GM12878 (cell line): ENCODE data around the gene ADRA2C. TPM values are rescaled to one million over a fixed set of nuclear protein-coding genes. Genes with fewer than 3 reads are reported as not detected.

ENCODE experiments used
- ATAC-seq: fragments of 200-7000 bp; cut with Tn5 transposase; 3 replicates; pipeline ENCODE4 v1.9.1; 2020; ENCODE audit warnings: mild to moderate bottlenecking, moderate library complexity
- BruUV-seq: library from RNA; stranded (reverse); fragments of 400-500 nt; replicated peaks from 2 replicates; lab custom pipeline; 2021; lab: Mats Ljungman, UMichigan
- CTCF ChIA-PET: fragments of 300-600 bp; sonication (Branson Sonifier 250); formaldehyde crosslinking; extraction: SDS; loops from one replicate; lab custom pipeline; 2021; ENCODE audit warnings: inconsistent platforms; lab: Yijun Ruan, JAX
- POLR2A ChIA-PET: fragments of 350-600 bp; formaldehyde crosslinking; extraction: SDS; loops from one replicate; lab custom pipeline; 2021; ENCODE audit warnings: inconsistent platforms; lab: Charles Lee
- RAD21 ChIA-PET: fragments of 300-600 bp; sonication (Branson Sonifier 250); formaldehyde crosslinking; loops from one replicate; lab custom pipeline; 2023; ENCODE audit warnings: antibody characterized with exemption; ENCODE audit not compliant: unreplicated experiment; lab: Charles Lee
- SMC1A ChIA-PET: fragments of 300-600 bp; sonication (Branson Sonifier 250); formaldehyde crosslinking; loops from one replicate; lab custom pipeline; 2023; ENCODE audit not compliant: unreplicated experiment, uncharacterized antibody; lab: Charles Lee
- DNase-seq: peaks from one replicate; pipeline ENCODE4 v3.0.0-alpha.2; 2011; ENCODE audit warnings: low read depth, low spot score
- FAIRE-seq: peaks from 3 replicates; lab custom pipeline; 2011; peaks lifted over from hg19 to GRCh38; lab: Jason Lieb, UNC
- H2AFZ ChIP-seq: 2 replicates; pipeline ENCODE4 v1.6.0; 2011; ENCODE audit warnings: low read depth, low read length, control low read depth; ENCODE audit not compliant: control insufficient read depth
- H3K27ac ChIP-seq: 2 replicates; pipeline ENCODE4 v1.5.1; 2011; ENCODE audit warnings: control low read depth; ENCODE audit not compliant: control insufficient read depth, insufficient read depth
- H3K27me3 ChIP-seq, 2 experiments: replicated peaks in 1 of 2; 2 replicates each; pipeline versions ENCODE4 v1.6.0 to v1.6.1; 2011; ENCODE audit warnings: low read length in 1 of 2; ENCODE audit not compliant: control insufficient read depth in 2 of 2, insufficient read depth in 2 of 2
- H3K36me3 ChIP-seq, 2 experiments: 2 replicates each; pipeline ENCODE4 v1.5.1; 2011; ENCODE audit warnings: low read length in 1 of 2; ENCODE audit not compliant: control insufficient read depth in 2 of 2, insufficient read depth in 2 of 2
- H3K4me1 ChIP-seq: 2 replicates; pipeline ENCODE4 v1.6.1; 2011; ENCODE audit warnings: mild to moderate bottlenecking, low read length, moderate library complexity, mixed read lengths; ENCODE audit not compliant: control insufficient read depth, insufficient read depth
- H3K4me2 ChIP-seq: 2 replicates; pipeline ENCODE4 v1.6.0; 2011; ENCODE audit warnings: control low read depth; ENCODE audit not compliant: control insufficient read depth, insufficient read depth
- H3K4me3 ChIP-seq: fragments of 200-600 bp; sonication (generic); 2 replicates; pipeline ENCODE4 v1.5.1; 2016
- H3K79me2 ChIP-seq: 2 replicates; pipeline ENCODE4 v1.6.0; 2011; ENCODE audit warnings: low read length; ENCODE audit not compliant: control insufficient read depth, insufficient read depth
- H3K9ac ChIP-seq: 2 replicates; pipeline ENCODE4 v1.8.0; 2011; ENCODE audit warnings: low read length, control low read depth, mixed read lengths; ENCODE audit not compliant: control insufficient read depth, insufficient read depth
- H3K9me3 ChIP-seq: replicated peaks from 3 replicates; pipeline ENCODE4 v1.5.1; 2011; ENCODE audit warnings: mild to moderate bottlenecking, low read length; ENCODE audit not compliant: control insufficient read depth, insufficient read depth
- H4K20me1 ChIP-seq: 2 replicates; pipeline ENCODE4 v1.6.0; 2011; ENCODE audit not compliant: control insufficient read depth, insufficient read depth
- CBX3 ChIP-seq: fragments of 200-600 bp; sonication (generic); IDR thresholded peaks from 2 replicates; pipeline ENCODE4 v1.6.1; 2016; ENCODE audit warnings: low read depth, borderline replicate concordance
- HDAC6 ChIP-seq: fragments of 200-600 bp; sonication (generic); IDR thresholded peaks from one replicate; pipeline ENCODE4 v1.8.0; 2017; ENCODE audit warnings: antibody characterized with exemption; ENCODE audit not compliant: unreplicated experiment
- MYB ChIP-seq: fragments of 150-350 bp; IDR thresholded peaks from 2 replicates; pipeline ENCODE4 v1.6.1; 2014; ENCODE audit warnings: mild to moderate bottlenecking, low read depth, low read length, borderline replicate concordance
- NFYB ChIP-seq: IDR thresholded peaks from 2 replicates; pipeline ENCODE4 v1.6.1; 2011; ENCODE audit warnings: low read depth, mild to moderate bottlenecking, low read length, improper control_type of control experiment, moderate library complexity; ENCODE audit not compliant: insufficient read depth
- POLR2AphosphoS2 ChIP-seq: IDR thresholded peaks from 2 replicates; pipeline ENCODE4 v1.6.1; 2011; ENCODE audit warnings: low read depth, mild to moderate bottlenecking, low read length, improper control_type of control experiment, moderate library complexity
- SREBF2 ChIP-seq: IDR thresholded peaks from 2 replicates; pipeline ENCODE4 v1.6.1; 2012; ENCODE audit warnings: mild to moderate bottlenecking, low read length
- STAT1 ChIP-seq: fragments of 450-650 bp; conservative IDR thresholded peaks from 2 replicates; pipeline ENCODE4 v1.6.1; 2014; ENCODE audit warnings: antibody characterized with exemption, mild to moderate bottlenecking
- TBL1XR1 ChIP-seq: IDR thresholded peaks from 2 replicates; pipeline ENCODE4 v1.6.1; 2012; ENCODE audit warnings: low read depth, low read length, improper control_type of control experiment
- WGBS: methylation state at CpG from one replicate; pipeline ENCODE4 v1.1.6; 2016; ENCODE audit warnings: low lambda C conversion rate; ENCODE audit not compliant: insufficient replicate concordance, insufficient coverage; ENCODE audit errors: missing lambda C conversion rate; 5-methylcytosine and 5-hydroxymethylcytosine counted together
- in situ Hi-C: fragments of 300-500 bp; cut with MboI; formaldehyde crosslinking; loops from 9 replicates; pipeline ENCODE4 v1.14.3; 2018; ENCODE audit warnings: mixed read lengths
- intact Hi-C: fragments of 100-400 bp; cut with micrococcal nuclease; formaldehyde crosslinking; loops from one replicate; pipeline ENCODE4 v1.14.2; 2022; ENCODE audit not compliant: unreplicated experiment
- polyA plus RNA-seq, 11 experiments: library from polyadenylated mRNA; depleted of rRNA in 4 of 11; unstranded in 6 of 11; stranded (reverse) in 5 of 11; fragments of >200 nt; fragmentation: Nextera tagmentation in 4 of 11; fragmentation: Illumina TruSeq in 1 of 11; extraction: Ambion mirVana in 4 of 11; extraction: Trizol in 1 of 11; gene quantifications; 1 replicate in 1 of 11; 2 replicates in 10 of 11; pipeline versions ENCODE4 v1.2.1 to v1.2.3, GENCODE V29; 2011 to 2016; ENCODE audit warnings: inconsistent platforms in 2 of 11, missing spikeins in 2 of 11, low read depth in 1 of 11
- total RNA-seq, 4 experiments: library from RNA; depleted of rRNA in 3 of 4; stranded (reverse); fragments of >200 nt in 3 of 4; fragmentation: Illumina TruSeq in 1 of 4; extraction: Trizol in 1 of 4; gene quantifications; 2 replicates each; pipeline versions ENCODE4 v1.2.1 to v1.2.3, GENCODE V29; 2013 to 2021
- TF ChIP-seq, protein P1 (sequence below): fragments of 450-650 bp; IDR thresholded peaks from 2 replicates; pipeline ENCODE4 v1.6.1; 2017; ENCODE audit warnings: antibody characterized with exemption, mild to moderate bottlenecking, moderate library complexity

ADRA2C gene
- total and polyA plus RNA-seq, 10 of the 15 experiments (the other 5 are each of a cell fraction or from before 2014, with no cell fraction given): 0.15 TPM; not detected in 9

DNA sequence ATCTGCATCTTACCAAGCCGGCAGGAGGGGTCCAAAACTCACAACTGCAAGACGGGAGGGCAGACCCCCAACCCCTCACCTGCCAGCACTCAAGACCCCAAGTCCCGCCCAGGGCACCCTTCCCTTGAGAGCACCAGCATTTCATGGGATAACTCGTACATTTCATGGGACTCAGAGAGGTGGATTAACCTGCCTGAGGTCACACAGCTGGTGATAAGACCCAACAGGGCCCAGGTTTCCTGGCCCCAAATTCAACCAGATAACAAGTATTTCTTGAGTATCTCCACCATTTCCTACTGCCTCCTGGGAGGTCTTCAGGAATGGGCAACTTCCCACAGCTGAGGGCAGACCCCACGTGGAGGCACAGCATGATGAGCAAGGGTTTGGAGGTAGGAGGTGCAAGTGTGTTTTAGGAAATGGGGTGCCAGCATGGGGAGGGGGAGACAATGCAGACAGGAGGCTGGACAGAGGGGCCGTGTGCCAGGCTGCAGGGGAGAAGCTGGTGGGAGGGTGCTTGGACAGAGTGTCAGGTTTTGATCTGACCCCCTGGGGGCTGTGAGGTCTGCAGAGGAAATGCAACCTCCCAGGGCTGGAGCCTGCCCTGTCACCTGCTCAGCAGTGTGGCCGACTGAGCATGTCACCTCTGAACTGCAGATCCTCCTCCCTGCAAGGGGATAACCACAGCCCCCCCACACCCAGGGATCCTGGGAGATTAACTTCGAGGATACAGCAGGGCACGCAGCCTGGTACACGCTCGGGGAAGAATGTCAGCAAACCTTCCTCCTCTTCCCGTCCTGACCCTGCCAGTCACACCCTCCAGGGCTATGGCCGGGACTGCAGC is 4.4 kb downstream of the ADRA2C start:
- H3K4me1 ChIP-seq: no peaks in the 10 kb centered on the region
- intact Hi-C loops (no loop called here), in situ Hi-C loops (no loop called here)
- ATAC-seq (no peak), DNase-seq (no peak), FAIRE-seq (no peak)
- RAD21 ChIA-PET: no interaction called here
- H3K4me3 ChIP-seq: no peak overlapping the region
- H3K79me2 ChIP-seq: no peaks in the 10 kb centered on the region
- WGBS: 7% methylated on average over 13 of the region's 13 CpGs
- H3K9me3 ChIP-seq: no peaks in the 10 kb centered on the region; the same call in 2 of the 3 replicates
- H3K27ac ChIP-seq: no peak overlapping the region
- SMC1A ChIA-PET: no interaction called here
- H4K20me1 ChIP-seq: no peaks in the 10 kb centered on the region
- TF ChIP-seq, protein P1, sequence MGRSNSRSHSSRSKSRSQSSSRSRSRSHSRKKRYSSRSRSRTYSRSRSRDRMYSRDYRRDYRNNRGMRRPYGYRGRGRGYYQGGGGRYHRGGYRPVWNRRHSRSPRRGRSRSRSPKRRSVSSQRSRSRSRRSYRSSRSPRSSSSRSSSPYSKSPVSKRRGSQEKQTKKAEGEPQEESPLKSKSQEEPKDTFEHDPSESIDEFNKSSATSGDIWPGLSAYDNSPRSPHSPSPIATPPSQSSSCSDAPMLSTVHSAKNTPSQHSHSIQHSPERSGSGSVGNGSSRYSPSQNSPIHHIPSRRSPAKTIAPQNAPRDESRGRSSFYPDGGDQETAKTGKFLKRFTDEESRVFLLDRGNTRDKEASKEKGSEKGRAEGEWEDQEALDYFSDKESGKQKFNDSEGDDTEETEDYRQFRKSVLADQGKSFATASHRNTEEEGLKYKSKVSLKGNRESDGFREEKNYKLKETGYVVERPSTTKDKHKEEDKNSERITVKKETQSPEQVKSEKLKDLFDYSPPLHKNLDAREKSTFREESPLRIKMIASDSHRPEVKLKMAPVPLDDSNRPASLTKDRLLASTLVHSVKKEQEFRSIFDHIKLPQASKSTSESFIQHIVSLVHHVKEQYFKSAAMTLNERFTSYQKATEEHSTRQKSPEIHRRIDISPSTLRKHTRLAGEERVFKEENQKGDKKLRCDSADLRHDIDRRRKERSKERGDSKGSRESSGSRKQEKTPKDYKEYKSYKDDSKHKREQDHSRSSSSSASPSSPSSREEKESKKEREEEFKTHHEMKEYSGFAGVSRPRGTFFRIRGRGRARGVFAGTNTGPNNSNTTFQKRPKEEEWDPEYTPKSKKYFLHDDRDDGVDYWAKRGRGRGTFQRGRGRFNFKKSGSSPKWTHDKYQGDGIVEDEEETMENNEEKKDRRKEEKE: no peak
- TF ChIP-seq MYB (no peak), TBL1XR1 (no peak), SREBF2 (no peak), POLR2AphosphoS2 (no peak), CBX3 (no peak), STAT1 (no peak), NFYB (no peak), HDAC6 (no peak)
- BruUV-seq: no TSS peak
- CTCF ChIA-PET: no interaction called here
- POLR2A ChIA-PET: no interaction called here
- H3K4me2 ChIP-seq: no peak overlapping the region
- no peak overlapping the region for H3K9ac ChIP-seq
- H2AFZ ChIP-seq: no peak overlapping the region
- H3K36me3 ChIP-seq: no peaks in the 10 kb centered on the region
- peaks cover 0 to 2% of the 10 kb centered on the region in 2 experiments; a peak in 2 of 4 replicates for H3K27me3 ChIP-seq
